Body of pancreas (tissue), 4 donors: ENCODE data around the gene ANO3.

Source experiments
- POLR2A ChIP-seq, 3 donors: fragments of 450-650 bp; IDR thresholded peaks; one replicate each; pipeline ENCODE4 v1.6.1; 2016; ENCODE audit warnings: antibody characterized with exemption in 3 of 3, mild to moderate bottlenecking in 2 of 3
- TF ChIP-seq, protein P1 (sequence below), 7 experiments: fragments of 450-650 bp in 4 of 7; fragments of 200-600 bp in 3 of 7; sonication (generic) in 3 of 7; IDR thresholded peaks; one replicate each; pipeline ENCODE4 v1.5.1; 2016 to 2019; ENCODE audit warnings: antibody characterized with exemption in 7 of 7

DNA sequence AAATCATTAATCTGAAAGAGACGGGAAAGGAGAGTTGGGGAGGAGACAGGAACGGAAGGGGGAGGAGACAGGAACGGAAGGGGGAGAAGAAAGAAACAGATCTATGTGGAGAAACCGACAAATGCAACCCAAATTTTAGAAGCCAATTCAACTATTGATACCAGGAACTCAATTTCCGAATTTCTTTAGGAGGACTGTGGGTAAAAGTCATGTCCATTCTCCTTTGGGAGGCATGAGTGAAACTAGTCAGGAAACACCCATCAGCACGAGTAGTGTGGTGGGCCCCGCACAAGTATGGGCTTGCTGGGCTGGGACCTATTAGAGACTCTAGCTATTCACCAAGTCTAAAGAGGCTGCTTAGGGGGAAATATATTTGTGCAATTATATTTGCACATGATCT, 18.1 kb downstream of the ANO3 start:
- TF ChIP-seq, protein P1, sequence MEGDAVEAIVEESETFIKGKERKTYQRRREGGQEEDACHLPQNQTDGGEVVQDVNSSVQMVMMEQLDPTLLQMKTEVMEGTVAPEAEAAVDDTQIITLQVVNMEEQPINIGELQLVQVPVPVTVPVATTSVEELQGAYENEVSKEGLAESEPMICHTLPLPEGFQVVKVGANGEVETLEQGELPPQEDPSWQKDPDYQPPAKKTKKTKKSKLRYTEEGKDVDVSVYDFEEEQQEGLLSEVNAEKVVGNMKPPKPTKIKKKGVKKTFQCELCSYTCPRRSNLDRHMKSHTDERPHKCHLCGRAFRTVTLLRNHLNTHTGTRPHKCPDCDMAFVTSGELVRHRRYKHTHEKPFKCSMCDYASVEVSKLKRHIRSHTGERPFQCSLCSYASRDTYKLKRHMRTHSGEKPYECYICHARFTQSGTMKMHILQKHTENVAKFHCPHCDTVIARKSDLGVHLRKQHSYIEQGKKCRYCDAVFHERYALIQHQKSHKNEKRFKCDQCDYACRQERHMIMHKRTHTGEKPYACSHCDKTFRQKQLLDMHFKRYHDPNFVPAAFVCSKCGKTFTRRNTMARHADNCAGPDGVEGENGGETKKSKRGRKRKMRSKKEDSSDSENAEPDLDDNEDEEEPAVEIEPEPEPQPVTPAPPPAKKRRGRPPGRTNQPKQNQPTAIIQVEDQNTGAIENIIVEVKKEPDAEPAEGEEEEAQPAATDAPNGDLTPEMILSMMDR (IDR thresholded peaks at IDR 0.05) = no peak
- no peak for TF ChIP-seq POLR2A (IDR thresholded peaks at IDR 0.05)
